Fibroblast of upper back skin (primary cell): ENCODE measurements around the gene ASIC3.

Source experiments
- DNase-seq: peaks from one replicate; pipeline ENCODE4 v3.0.0-alpha.2; 2013

The ASIC3 gene

DNA sequence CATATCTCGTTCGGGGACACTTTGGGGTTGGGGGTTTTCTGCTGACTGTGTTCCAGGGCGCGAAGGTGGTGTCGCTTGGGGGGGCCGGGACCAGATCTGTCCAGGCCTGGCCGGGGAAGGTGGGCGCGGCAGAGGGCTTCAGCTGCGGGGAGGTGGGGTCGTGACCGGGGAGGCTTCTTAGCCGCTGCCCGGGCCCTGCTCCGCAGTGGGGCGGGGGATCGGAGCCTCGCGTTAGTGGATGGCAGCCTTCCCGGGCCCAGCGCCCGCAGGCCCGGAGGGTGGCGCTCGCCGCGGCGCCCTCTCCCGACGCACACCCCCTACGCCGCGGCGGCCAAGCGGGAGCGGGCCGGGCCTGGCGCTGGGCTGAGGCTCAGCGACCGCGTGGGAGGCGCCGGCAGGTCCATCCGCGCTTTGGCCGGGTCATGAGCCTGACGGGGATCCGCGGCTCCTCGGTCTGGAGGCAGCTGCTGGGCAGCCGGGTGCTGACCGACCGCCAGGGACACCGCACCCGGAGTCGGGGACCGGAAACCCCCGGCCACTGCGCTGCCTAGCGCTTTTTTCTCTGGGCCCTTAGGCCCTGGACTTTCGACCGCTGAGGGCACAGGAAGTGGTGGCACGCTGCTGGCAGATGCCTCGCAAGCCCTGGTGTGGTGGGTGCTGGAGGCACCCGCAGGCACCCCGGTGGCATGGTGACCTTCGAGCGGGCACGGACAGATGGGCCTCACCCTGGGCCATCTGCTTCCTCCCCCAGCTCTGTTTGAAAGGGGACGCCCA lies 39.1 kb downstream of the ASIC3 start:
- peak; percentile 38 for DNase-seq

DNA sequence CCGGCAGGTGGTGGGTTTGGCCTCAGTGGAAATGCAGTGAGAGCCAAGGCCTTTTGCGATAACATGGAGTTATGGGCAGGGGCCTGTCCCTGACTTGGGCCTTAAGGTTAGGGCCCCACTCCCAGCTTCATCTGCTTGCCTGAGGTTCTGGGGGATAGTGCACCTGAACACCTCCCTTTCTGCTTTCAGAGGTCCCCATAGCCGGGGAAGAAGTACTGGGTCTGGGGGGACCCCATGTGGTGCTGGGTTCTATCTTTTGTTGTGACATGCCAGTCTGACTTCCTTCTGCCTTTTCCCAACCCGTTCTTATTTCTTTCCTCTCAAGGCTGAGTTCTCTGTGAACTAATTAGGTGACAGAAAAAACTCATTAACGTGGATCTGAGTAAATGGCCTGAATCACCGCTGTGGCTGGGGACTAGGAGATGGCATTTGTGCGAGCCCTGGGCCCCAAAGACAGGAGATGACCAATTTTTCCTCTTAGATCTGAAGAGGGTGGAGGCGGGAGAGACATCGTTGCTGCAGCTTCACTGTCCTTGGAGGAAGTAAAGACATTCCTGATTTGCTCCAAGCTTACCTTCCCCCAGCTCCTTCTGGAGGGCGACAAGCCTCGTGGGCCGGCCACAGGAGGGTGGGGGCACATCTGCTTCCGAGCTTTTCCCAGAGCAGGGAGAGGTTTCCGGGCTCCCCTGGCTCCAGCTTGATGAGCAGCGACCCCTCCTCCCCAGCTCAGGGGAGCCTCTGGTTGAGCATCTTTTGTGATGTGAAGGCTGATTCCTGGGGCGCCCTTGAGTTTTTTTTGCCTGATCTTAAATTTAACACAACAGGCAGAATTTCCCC lies 39.9 kb downstream of the ASIC3 start:
- DNase-seq: peak; percentile 37

DNA sequence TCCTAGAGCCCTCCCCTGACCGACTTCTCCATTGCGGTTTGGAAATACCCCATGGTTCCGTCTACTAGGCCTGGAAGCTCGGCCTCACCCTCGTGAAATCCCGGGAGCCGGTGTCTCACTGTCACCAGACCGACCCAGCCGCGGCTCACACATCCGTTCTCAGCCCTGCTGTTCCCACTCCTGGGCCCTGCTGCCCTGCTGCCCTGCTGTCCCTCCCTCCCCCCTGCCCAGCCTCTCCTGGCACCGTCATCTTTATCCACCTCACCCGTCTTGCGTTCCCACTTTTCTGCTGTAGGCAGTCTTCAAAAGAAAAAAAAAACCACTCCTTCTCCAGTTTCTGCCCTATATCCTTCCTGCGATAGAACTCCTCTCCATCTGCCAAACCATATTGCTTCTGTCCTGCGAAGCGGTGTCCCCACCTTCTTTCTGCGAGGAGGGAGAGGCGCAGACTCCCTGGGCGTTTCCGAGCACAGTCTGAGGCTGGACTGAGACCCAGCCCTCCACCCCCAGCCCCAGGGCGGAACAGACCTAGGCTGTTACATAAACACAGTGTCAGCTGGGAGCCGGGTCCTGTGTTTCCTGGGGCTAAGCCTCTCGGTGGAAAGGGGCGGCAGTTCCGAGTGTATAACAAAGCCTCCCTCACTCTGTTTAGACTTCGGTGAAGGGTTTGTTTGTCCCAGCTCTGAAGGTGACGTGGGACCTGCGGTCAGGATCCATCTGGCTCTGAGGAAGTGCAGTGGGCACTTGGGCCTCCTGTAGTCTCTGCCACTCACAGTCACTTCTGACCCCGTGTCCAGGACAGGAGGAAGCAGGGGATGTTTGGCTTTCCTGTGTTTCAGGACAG lies 40.7 kb downstream of the ASIC3 start:
- peak; percentile 32 for DNase-seq

DNA sequence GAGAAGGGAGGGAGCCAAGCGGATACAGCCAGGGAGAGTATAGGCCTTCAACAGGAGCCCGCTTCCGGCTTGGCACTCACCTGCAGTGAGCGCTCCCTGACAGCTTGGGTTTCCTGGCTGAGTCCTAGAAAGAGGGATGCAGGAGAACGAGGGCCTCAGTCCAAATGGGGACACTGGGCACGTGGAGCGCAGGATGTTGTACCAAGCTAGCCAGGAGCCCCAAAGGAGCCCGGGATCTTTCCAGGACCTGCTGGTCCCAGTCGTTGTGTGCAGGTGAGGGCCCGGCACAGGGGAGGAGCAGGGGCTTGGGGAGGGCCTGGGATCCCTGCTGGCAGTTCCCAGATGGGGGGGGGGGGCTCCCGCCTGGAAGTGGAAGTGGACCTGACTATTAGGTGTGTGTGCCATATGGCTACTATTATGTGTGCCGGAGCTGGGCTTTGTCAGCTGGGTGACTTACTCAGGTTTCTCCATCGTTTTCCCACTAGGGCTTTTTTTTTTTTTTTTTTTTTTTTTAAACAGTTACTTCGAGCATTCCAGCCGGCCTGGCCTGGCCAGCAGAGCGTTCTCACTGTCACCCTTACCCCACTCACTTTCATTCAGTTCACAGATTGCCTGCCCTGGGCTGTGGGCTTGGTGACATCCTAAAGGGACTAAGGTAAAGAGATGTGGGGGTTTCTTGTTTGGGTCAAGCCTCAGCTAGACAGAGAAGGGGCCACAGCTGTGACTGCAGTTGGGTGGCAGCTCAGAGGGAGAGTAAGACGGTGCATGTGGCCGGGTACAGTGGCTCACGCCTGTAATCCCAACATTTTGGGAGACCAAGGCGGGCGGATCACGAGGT lies 41.8 kb downstream of the ASIC3 start:
- DNase-seq: no peak

DNA sequence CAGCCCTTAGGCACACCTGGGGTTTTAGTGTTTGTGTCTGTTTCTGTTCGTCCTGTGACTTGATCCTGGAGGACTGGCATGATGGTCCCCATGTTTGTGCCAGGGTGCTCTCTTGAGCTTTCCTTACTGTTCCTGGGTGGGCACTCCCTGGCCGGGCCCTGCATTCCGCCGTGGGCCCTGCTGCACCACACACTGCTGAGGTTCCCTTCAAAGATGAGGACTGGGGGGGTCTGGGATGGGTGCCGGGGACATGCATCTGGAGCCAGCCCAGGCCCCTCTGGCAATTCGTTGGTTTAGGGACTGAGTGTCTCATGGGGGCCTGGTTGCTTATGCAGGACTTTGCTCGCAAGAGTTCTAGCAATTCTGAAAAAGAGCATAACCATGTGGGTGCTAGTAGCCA lies 42.7 kb downstream of the ASIC3 start:
- no peak for DNase-seq

DNA sequence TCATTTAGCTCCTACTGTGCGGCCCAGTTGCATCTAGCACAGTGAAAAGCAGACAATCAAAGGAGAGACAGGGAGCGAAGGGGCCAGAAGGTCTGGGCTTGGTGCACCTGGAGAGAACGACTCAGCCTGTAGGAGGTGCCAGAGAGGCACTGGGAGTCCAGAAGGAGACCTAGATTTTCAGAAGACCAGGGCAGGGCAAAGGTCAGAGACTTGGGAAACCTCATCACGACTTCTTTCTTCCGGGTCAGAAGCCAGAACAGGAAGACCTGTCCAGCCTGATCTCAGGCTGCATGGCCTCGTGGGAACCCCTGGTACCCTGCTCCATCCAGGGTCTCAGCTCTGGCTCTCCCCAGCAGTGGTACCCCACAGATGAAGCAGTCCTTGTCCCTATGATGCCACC lies 43.1 kb downstream of the ASIC3 start:
- DNase-seq: no peak

DNA sequence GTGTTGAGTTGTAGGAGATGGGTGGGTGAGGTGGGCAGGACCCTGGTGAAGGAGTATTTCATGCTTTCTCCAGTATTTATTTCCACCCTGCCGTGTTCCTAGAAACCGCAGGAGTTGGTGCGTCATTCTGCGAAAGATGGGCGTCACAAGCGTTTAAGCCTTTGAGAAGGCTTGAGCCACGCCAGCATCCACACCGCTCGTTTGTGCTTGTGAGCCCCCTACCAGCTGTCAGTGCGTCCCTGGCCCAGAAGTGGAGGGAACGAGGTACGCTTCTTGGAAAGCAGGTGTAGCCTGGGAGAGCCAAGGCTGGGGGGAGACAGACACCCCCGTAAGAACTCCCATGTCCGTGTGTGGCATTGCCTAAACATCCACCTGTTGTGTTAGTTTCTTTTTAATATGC lies 43.7 kb downstream of the ASIC3 start:
- no peak for DNase-seq

DNA sequence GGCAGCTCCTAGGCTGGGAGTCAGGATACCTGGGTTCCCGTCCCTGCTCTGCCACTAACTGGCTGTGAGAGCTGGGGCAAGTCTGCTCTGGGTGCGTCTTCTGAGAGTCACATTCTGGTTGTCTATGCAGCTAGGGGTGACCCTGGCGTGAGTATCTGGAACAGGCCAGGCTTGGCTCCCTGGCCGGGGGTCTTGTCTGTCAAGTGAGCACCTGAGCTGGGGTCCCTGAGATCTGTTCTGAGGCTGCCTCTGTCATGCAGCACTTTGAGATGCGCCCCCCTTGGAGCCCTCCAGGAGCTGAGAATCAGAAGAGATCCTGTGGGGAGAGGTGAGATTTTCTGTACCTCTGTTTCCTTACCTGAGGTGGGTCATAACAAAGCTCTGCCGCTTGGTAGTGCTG lies 45.4 kb downstream of the ASIC3 start:
- no peak for DNase-seq

DNA sequence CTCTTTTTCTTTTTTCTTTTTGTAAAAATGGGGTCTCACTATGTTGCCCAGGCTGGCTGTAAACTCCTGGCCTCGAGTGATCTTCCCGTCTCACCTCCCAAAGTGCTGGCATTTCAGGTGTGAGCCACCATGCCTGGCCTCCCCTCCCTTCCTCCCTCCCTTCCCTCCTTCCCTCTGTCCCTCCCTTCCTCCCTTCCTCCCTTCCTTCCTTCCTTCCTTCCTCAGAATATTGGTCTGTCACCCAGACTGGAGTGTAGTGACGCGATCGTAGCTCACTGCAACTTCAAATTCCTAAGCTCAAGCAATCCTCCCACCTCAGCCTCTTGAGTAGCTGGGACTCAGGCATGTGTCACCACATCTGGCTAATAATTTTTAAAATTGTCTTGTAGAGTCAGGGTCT lies 46.3 kb downstream of the ASIC3 start:
- peak; percentile 25 for DNase-seq

DNA sequence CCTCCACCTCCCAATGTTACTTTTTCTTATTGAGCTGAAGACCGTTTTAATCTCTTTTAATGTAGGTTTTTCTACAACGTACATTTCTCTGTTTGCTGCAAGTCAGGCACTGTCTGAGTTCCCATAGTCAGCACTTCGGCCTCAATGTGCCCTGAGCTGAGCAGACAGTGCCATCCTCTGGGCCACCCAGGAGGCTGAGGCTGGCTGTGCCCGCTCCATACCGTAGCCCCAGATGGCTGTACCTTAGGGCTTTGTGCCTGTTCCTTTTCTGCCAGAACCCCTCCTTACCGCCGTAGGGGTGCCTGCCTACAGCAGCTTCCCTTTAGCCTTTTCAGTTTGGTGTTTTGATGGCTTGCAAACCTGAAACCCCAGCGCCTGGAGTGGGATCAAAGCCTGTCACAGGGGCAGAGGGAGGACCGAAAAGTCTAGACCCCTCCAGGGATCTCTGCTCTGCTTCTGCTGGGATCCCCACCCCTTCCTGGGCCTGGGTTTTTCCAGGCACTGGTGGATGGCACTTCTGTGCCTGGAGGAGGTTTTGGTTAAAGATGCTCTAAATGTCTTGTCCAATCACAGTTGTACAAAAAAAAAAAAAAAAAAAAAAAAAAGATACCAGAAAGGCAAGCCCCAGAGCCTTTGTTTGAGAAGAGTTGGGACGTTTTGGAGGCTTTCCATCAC lies 46.9 kb downstream of the ASIC3 start:
- DNase-seq: no peak

DNA sequence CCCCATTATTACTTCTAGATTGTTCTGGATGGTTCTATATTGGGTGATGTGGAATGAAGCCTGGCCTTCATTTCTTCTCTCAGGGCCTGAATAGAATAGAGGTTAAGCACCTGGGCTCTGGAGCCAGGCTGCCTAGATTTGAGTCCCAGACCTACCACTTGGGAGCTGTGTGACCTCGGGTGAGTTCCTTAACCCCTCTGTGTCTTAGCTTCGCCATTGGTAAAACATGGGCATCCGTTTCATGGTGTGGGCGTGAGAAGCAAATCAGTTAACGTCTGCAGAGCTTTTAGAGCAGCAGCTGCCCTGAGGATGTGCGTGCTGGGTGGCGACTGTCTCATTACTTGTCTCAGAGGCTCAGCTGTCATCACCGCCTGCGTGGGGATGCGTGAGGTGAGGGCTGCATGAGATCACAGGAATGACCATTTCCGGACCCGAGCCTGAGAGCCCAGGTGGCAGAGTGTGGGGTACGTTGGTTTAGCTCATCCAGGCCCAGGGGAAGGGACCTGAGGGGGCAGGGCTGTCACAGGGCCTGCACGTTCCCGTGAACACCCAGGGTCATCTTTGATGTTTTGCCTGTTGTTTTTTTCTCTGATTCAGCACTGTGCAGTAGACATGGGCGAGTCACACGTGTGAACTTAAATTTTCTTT lies 47.6 kb downstream of the ASIC3 start:
- DNase-seq: no peak

DNA sequence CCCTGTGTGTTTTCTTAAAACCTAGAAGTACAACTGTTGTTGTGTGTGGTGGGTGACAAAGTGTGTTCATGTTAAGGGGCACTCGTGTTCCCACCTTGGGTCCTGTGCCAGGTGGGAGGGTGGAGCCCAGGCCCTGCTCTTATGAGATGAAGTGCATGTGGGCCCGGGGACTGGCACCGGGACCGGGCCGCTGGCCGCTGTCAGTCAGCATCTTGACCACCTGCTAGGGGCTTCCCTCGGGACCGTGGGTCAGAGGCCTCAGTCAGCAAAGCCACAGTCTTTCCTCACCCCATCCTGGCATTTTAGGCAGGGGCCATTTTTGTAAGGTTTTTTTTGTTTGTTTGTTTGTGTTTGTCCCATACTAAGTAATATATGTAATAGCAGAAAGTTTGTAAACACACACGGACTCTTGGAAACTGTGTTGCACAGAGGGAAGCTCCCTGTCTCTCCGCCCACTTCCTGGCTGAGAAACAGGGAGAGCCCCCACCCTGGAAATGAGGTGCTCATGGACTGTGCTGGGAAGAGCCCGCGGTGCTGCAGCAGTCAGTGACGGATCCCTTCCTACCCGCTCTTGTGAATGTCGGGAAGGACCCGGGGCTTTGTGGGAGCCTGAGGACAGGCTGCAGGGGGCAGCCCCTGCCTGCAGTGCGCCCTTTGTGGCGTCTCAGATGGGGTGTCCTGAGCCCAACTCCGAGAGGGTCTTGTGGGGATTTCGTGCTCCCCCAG lies 51.3 kb downstream of the ASIC3 start:
- DNase-seq: no peak

DNA sequence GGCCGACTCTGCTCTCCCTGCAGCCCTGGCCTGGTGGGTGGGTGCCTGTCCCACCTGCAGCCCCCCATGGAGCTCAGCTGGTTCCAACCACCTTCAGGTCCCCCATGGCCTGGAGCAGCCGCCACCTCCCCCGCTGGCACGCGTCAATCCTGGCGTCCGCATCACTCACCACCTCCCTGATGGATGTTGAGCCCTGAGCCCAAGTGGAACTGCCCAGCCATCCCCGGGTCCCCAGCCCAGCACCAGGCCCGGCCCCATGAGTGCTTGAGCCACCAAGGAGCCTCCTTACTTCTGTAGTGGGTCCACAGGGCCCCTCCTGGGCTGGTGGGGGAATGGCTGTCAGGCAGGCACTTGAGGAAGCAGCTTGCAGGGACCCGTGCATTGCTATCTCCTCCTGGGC lies 52.6 kb downstream of the ASIC3 start:
- no peak for DNase-seq

DNA sequence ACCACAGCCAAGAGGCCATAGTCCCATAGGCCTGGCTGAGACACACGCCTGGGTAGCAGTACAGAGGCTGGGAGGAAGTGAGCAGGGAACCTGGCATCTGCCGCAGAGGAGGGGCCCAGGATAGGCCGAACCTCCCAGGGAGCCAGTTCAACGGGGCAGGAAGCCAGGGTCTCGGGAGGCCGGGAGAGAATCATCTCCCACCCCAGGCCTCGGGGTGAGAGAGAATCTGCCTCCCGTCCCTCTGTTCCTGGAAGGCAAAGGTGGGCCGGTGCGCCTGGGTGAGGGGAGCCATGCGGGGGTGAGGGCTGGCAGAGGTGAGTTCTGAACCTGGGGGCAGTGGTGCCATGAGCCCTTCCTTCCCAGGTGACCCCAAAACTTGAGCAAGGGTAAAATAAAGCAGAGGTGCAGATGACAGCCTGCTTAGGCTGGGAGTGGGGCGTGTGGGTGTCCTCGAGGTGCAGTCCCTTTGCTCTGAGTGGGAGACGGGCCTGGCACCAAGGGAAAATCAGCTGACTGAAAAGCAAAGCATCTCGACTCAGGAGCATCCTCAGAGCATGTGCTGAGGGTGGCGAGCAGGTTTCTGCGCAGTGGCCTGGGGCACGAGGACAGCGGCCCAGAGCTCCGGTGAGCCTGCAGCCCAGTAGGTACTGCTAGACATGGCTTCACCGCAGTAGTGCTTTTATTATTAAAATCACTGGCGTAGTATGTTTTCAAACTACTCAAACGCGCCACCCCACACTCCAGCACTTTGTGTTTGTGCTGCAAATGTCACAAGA lies 53.5 kb downstream of the ASIC3 start:
- DNase-seq: no peak
